Activated CD4-positive, CD25-positive, alpha-beta regulatory T cell treated with anti-CD3 and anti-CD28 coated beads, Interleukin-2, amount 50 U/mL, for 24 hours (primary cell): ENCODE measurements around the gene VWA8.

Experiments
- ATAC-seq, 2 donors: fragments of 150-1000 bp; cut with Tn5 transposase; one replicate each; pipeline ENCODE4 v1.10.0; 2021; ENCODE audit warnings: mild to moderate bottlenecking in 1 of 2, moderate library complexity in 1 of 2

The VWA8 gene

GRCh38 chr13:41722684-41723535 lies 238.0 kb downstream of the VWA8 start:
- no peak for ATAC-seq

- no peak for ATAC-seq
Measured at GRCh38 chr13:41720839-41721561, 239.9 kb downstream of the VWA8 start.

GRCh38 chr13:41716236-41716635 lies 244.7 kb downstream of the VWA8 start:
- ATAC-seq: no peak

GRCh38 chr13:41713405-41713804 lies 247.5 kb downstream of the VWA8 start:
- no peak for ATAC-seq

GRCh38 chr13:41710771-41711170 lies 250.1 kb downstream of the VWA8 start:
- ATAC-seq: no peak

GRCh38 chr13:41709511-41709910 lies 251.4 kb downstream of the VWA8 start:
- ATAC-seq: no peak

GRCh38 chr13:41708713-41709112 lies 252.2 kb downstream of the VWA8 start:
- ATAC-seq: no peak

GRCh38 chr13:41707194-41707821 lies 253.6 kb downstream of the VWA8 start:
- ATAC-seq: no peak

- no peak for ATAC-seq
Measured at GRCh38 chr13:41706152-41706551, 254.8 kb downstream of the VWA8 start.

- no peak for ATAC-seq
Measured at GRCh38 chr13:41702540-41702939, 258.4 kb downstream of the VWA8 start.

- ATAC-seq: no peak
Measured at GRCh38 chr13:41701676-41702075, 259.2 kb downstream of the VWA8 start.

- no peak for ATAC-seq
Measured at GRCh38 chr13:41700790-41701310, 260.1 kb downstream of the VWA8 start.

GRCh38 chr13:41699759-41700158 lies 261.1 kb downstream of the VWA8 start:
- no peak for ATAC-seq

GRCh38 chr13:41697578-41697977 lies 263.3 kb downstream of the VWA8 start:
- no peak for ATAC-seq

GRCh38 chr13:41696163-41697003 lies 264.5 kb downstream of the VWA8 start:
- peak in 1 of 2 donors; percentile 43 for ATAC-seq

- ATAC-seq: peak; percentile 58 to 74
Measured at GRCh38 chr13:41694545-41695301, 266.2 kb downstream of the VWA8 start.

GRCh38 chr13:41693434-41693833 lies 267.5 kb downstream of the VWA8 start:
- ATAC-seq: no peak

- no peak for ATAC-seq
Measured at GRCh38 chr13:41691274-41691673, 269.6 kb downstream of the VWA8 start.

GRCh38 chr13:41682766-41683165 lies 278.1 kb downstream of the VWA8 start:
- no peak for ATAC-seq

GRCh38 chr13:41682001-41682400 lies 278.9 kb downstream of the VWA8 start:
- ATAC-seq: no peak

- no peak for ATAC-seq
Measured at GRCh38 chr13:41681587-41681986, 279.3 kb downstream of the VWA8 start.

GRCh38 chr13:41680900-41681299 lies 280.0 kb downstream of the VWA8 start:
- no peak for ATAC-seq
